NCI-H128 (cell line): ENCODE data around the gene SCFD2.
"Not testable (repeated sequence)": the region's sequence is repeated elsewhere in the genome, so short reads cannot be mapped to it uniquely, and the experiment has no call there.

ENCODE experiments used
- DNase-seq: peaks from one replicate; lab custom pipeline; 2025; ENCODE audit not compliant: unreplicated experiment; lab: John Stamatoyannopoulos, UW

The SCFD2 gene

GRCh38 chr4:53365486-53366300 is at the start of gene SCFD2:
Gene SCFD2, minus strand, starts transcription at chr4:53366061.
- peak; percentile 87 for DNase-seq

- DNase-seq: not testable (repeated sequence)
Observed at GRCh38 chr4:53409479-53409878, 43.6 kb upstream of the SCFD2 start.

GRCh38 chr4:53380221-53380620 is 14.4 kb upstream of the SCFD2 start:
- no peak for DNase-seq

- no peak for DNase-seq
Observed at GRCh38 chr4:53378171-53378482, 12.3 kb upstream of the SCFD2 start.

GRCh38 chr4:53377319-53378170 is 11.7 kb upstream of the SCFD2 start, which contains the start of gene FIP1L1:
Gene FIP1L1, plus strand, starts transcription at chr4:53377641. Its CDS starts 198 bp downstream, at chr4:53377839.
- DNase-seq: peak; percentile 61

GRCh38 chr4:53376900-53377299 is 11.0 kb upstream of the SCFD2 start:
- DNase-seq: no peak

- no peak for DNase-seq
Observed at GRCh38 chr4:53374777-53375258, 9.0 kb upstream of the SCFD2 start.

- DNase-seq: no peak
Observed at GRCh38 chr4:53371843-53372521, 6.1 kb upstream of the SCFD2 start.

- DNase-seq: no peak
Observed at GRCh38 chr4:53371049-53371448, 5.2 kb upstream of the SCFD2 start.

GRCh38 chr4:53367721-53368120 is 1.9 kb upstream of the SCFD2 start:
- DNase-seq: no peak

GRCh38 chr4:53366301-53366716 is 448 bp upstream of the SCFD2 start:
- DNase-seq: no peak

- DNase-seq: no peak
Observed at GRCh38 chr4:53365121-53365485, 758 bp downstream of the SCFD2 start.

- DNase-seq: no peak
Observed at GRCh38 chr4:53364624-53365023, 1.2 kb downstream of the SCFD2 start.

GRCh38 chr4:53362093-53362492 is 3.8 kb downstream of the SCFD2 start:
- no peak for DNase-seq

GRCh38 chr4:53361451-53361850 is 4.4 kb downstream of the SCFD2 start:
- DNase-seq: no peak

GRCh38 chr4:53355930-53356521 is 9.8 kb downstream of the SCFD2 start:
- no peak for DNase-seq

- no peak for DNase-seq
Observed at GRCh38 chr4:53354012-53354722, 11.7 kb downstream of the SCFD2 start.

GRCh38 chr4:53349091-53349491 is 16.8 kb downstream of the SCFD2 start:
- DNase-seq: no peak

- no peak for DNase-seq
Observed at GRCh38 chr4:53348046-53348445, 17.8 kb downstream of the SCFD2 start.
